HG02678 (cell line): ENCODE measurements around the gene MEG3.

Experiments
- ATAC-seq: cut with Tn5 transposase; IDR thresholded peaks from one replicate; pipeline ENCODE4 v1.9.1; 2021; ENCODE audit warnings: mild to moderate bottlenecking, moderate library complexity; ENCODE audit not compliant: unreplicated experiment

MEG3 gene

GRCh38 chr14:100862277-100862676 lies 36.4 kb downstream of the MEG3 start:
- ATAC-seq: no peak

DNA sequence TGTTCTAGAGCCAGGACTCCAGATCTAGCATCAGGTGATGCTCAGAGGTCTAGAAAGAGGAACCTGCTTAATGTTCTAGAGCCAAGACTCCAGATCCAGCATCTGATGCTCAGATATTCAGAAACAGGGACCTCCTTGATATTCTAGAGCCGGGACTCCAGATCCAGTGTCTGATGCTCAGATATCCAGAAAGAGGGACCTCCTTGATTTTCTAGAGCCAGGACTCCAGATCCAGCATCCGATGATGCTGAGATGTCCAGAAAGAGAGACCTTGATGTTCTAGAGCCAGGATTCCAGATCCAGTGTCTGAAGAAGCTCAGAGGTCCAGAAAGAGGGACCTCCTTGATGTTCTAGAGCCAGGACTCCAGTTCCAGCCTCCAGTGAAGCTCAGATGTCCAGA lies 36.9 kb downstream of the MEG3 start:
- ATAC-seq: no peak

- no peak for ATAC-seq
Observed at GRCh38 chr14:100864206-100864605, 38.3 kb downstream of the MEG3 start.

- ATAC-seq: no peak
Observed at GRCh38 chr14:100864960-100865681, 39.2 kb downstream of the MEG3 start.

DNA sequence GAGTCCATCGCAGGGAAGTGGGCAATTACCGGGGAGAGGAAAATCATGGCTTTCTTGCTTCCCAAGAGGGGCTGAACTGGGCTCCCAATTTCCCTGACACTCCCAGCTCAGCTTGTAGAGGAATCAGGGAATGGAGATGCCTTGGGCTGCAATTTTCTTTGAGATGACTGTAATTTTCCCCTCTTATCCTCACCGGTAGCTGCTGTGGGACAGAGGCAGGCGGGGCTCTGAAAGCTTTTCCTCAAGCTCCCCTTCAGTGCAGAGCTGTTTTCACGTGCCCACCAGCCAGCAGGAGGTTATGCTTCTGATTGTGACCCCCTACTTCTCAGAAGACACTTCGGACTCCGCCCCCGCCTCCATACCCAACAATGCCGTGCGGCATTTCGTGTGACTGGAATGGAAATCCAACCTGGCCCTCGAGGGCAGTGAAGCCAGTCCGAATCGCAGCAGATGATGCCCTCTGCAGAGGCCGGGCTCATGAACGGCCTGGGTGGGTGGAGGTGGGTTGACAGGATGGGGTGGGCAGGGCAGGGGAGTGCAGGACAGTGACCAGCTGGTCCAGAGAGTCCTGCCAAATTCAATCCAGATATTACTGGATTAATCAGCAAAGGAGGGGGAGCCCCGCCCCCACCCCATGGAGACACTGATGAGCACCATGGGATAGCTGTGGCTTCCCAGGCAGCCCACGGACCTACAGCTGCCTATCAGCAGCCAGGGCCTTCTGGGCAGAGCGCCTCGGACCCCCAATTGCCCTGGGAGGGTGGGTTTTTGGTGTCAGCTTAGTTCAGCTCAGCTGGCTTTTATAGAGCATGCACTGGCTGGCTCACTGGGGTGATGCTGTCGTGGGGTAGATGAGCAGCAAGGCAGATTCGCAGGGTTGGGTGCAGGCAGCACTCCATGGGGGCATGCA lies 40.0 kb downstream of the MEG3 start:
- no peak for ATAC-seq

DNA sequence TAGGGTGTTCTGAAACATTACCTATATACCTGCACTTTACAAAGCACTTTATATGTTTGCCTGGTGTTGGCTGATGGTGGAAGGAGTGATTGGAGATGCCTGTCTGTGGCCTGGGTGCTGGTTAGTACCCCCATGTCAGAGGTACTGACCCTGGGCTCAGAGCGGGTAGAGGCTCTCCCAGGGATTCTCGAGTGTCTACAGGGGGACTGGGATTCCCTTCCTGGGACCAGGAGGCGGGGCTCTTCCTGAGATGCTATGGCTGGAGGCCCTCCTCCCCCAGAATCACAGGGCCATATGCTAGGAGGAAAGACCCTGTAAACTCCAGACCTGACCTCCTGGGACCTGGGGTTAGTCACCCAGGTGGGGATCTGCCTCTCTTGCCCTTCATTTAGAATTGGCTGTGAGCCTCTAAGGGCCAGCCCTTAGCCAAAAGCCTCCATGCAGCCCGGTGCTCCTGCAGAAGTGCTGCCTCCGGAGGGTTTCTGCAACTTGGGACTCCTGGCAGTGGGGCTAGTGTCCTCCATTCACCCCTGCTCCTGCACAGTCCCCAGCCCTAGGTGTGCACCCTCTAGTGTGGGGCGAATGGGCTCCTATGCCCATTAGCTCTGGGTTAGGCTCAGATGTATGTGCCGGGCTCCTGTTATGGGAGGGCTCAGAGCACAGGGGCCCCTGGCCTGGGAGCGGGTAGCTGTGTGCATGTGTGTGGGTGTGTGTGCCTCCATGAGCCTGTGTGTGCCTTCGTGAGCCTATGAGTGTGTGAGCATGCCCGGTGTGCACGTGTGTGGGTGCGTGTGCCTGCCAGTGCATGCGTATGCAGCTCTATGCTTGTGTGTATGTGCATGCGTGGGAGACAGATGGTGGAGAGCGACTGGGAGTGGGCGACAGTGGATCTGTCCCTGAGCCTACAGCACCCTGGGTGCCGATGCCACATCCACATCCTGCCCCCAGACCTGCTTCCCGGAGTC lies 41.0 kb downstream of the MEG3 start:
- ATAC-seq: no peak

- no peak for ATAC-seq
Observed at GRCh38 chr14:100867631-100868315, 41.9 kb downstream of the MEG3 start.

GRCh38 chr14:100868621-100869370 lies 42.9 kb downstream of the MEG3 start:
- ATAC-seq: no peak

DNA sequence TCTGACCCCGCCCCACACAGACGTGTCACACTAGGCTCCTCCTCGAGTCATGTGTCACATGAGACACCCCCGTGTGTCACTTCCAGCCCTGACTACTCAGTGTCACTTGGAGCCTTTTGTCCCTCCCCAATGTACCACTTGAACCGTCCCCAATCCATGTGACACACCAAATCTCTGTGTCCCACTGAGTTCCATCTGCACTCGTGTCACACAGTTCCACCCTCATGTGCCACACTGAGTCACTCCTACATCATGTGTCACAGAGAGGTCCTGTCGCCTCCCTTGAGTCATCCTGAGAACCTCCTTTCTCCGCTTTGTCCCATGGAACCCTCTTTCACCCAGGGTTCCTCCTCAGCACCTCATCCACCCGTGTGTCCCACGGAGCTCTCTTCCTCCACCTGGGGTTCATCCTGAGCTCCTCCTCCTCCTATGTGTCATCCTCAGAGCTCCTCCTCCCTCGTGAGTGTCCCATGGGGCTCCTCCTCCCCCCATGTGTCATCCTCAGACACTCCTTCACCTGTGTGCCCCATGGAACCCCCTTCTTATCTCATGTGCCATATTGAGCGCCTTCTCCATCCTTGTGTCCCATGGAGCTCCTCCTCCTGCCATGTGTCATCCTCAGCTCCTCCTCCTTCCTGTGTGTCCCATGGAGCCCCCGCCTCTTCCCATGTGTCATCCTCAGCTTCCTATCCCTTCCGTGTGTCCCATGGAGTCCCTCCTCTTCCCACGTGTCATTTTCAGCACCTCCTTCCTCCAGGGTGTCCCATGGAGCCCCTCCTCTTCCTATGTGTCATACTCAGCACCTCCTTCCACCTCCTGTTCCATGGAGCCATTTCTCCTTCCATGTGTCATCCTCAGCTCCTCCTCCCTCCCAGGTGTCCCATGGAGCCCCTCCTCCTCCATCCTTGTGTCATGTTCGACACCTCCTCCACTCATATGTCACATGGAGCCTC lies 45.6 kb downstream of the MEG3 start:
- no peak for ATAC-seq

- ATAC-seq: no peak
Observed at GRCh38 chr14:100872259-100873095, 46.6 kb downstream of the MEG3 start.

DNA sequence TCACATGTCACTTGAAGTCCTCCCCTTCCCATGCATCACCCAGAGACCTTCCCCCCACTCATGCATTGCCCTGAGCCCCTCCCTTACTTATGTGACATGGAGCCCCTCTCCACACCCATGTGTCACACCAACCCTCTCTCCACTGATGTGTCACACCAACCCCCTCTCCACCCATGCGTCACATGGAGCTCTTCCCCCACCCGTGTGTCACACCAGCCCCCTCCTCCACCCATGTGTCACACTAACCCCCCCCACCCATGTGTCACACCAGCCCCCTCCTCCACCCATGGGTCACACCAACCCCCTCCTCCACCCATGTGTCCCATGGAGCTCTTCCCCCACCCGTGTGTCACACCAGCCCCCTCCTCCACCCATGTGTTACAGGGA lies 47.2 kb downstream of the MEG3 start:
- no peak for ATAC-seq

DNA sequence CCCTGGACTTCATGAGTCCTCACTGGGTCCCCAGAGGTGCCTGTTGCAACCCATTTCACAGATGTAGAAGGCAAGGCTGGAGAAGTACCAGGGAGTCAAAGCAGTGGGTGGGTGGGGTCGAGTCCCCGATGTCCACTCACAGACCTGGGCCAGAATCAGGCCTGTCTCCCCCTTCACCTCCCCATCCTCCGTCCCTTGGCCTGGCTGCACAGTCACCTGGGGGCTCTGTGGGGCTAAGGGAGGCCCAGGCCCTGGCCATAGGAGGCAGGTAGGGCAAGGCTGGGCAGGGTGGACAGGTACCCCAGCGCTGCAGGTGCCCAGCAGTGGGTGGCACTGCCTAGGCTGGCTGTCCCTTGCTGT lies 48.1 kb downstream of the MEG3 start:
- no peak for ATAC-seq

GRCh38 chr14:100874411-100875091 lies 48.6 kb downstream of the MEG3 start:
- ATAC-seq: no peak

DNA sequence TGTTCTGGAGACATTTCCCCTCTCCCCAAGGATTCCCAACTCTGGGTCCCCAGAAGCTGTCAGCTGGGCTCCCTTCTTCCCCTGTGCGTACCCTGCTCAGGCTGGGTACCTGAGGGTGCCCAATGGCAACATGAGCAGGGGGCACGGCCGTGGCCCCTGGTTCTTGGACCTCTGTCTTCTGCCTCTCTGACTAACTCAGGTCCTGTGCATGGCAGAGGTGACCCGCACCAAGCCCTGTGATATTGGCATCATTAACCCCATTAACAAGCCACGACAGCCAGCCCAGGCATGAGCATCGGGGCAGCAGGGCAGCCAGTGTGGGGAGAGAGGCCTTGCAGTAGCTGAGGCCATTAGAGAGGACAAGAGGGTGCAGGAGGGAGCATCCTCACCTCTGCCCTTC lies 49.2 kb downstream of the MEG3 start:
- no peak for ATAC-seq

DNA sequence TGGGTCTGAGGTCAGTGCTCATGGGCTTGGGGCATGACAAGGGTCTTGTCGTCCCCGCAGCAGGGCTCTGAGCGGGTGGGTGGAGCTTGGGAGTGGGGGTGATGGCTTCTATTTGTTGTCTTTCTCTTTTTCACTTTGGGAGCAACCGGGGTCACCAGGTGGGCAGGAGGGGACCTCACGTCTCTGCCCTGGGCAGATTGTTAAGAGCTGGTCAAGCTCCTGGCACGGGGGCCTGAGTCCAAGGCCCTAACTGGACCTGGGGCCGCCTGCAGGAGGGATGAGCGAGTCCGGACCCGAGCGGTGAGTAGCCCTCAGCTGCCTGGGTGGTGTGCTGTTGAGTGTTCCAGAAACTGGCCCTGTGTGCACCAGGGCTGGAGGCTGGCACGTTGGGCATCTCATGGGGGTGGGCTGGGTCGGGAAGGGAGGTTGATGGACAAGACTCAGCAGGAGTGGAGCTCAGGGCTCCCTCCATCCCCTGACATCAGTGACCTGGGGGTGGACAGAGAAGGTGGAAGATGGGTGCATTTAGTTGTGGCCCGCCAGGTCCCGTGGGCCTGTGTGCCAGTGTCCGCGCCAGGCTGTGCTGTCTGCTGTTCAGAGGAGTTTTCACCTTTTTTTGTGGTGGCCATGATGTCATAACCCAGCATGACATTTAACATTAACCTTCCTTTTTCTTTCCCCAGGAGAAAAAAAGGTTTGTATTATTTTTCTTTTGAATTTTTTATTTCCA lies 50.1 kb downstream of the MEG3 start:
- no peak for ATAC-seq

DNA sequence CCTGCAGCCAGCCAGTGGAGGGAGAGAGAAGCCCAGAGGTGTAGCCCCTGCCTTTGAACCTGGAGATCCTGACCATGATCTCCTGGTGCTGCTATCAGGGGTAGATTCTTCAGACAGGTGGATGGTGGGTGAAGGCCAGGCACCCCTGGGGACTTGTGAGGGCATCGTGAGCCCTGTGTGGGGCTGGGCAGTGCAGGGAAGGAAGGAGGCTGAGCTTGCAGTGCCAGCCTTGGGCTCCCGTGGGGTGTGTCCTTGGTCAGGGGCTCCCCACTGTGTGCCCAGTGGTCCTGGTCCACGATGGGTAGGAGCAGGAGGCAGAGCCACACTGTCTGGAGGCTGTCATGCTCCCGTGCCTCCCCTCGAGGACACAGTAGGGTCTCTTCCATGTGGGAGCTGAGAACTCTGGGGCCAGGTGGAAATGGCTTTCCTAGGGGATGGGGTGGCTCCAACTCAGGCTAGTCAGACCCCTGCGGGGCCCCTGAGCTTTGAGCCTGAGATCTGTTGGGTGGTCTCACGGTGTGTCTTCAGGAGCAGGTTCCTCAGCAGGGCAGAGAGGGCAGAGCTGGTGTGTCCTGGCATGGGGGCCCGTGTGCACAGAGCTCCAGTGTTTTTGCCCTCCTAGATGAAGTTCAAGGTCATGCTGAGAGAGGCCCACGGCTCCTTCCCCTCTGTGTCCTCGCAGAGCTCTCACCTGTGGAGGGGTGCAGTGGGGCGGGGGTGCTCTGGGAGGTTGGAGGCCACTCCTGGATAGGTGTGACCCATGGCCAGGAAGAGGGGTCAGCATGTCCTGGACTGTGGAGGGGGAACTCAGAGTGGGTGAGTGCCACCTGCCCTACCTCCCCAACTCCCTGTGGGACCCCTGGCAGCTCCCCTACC lies 52.6 kb downstream of the MEG3 start:
- no peak for ATAC-seq
